Measurements from ENCODE around the gene PRKAR2A.

Gene PRKAR2A

GRCh38 chr3:48819234-48820221 is 28.1 kb downstream of the PRKAR2A start:
- Histone ChIP-seq H3K4me1 (ENCODE audit: control insufficient read depth, insufficient read depth, low read length) (peaks cover 5% of the 10 kb centered on the region; the same call in 1 of the 2 replicates), H3K4me3 (ENCODE audit: low read depth, low read length) (no peak overlapping the region), H3K9me3 (ENCODE audit: control insufficient read depth, insufficient read depth, low read depth, low read length) (no peaks in the 10 kb centered on the region), H3K36me3 (ENCODE audit: control insufficient read depth in 2 of 2, insufficient read depth in 1 of 2, low read length in 2 of 2) (no peaks in the 10 kb centered on the region), H3K27ac (ENCODE audit: extremely low read depth, low read depth, low read length) (no peak overlapping the region)
- POLR2A ChIA-PET, result no interaction called here
- TF ChIP-seq REST (tag by site-specific recombination; IDR thresholded peaks at IDR 0.05) (no peak), ZNF18 (tag by site-specific recombination; IDR thresholded peaks at IDR 0.05) (no peak), ZNF48 (tag by site-specific recombination; IDR thresholded peaks at IDR 0.05) (no peak), GLIS2 (tag by site-specific recombination; IDR thresholded peaks at IDR 0.05) (no peak)
- CTCF ChIA-PET, result interaction anchor here (0.5 kb wide), 1 partner anchor 13 kb away, joined by 3 read pairs; no protein-coding TSS in a partner anchor

- no peak overlapping the region for H3K4me3 ChIP-seq (ENCODE audit: low read depth, low read length)
- ChIA-PET POLR2A (no interaction called here), CTCF (no interaction called here)
- H3K9me3 ChIP-seq (ENCODE audit: control insufficient read depth, insufficient read depth, low read depth, low read length), result no peaks in the 10 kb centered on the region
- H3K27ac ChIP-seq (ENCODE audit: extremely low read depth, low read depth, low read length), result no peak overlapping the region
- TF ChIP-seq ZNF391 (tag by site-specific recombination; IDR thresholded peaks at IDR 0.05; ENCODE audit: borderline replicate concordance, low read depth), result no peak
- TF ChIP-seq ZBTB20 (tag by site-specific recombination; IDR thresholded peaks at IDR 0.05), result no peak
- TF ChIP-seq SP7 (tag by site-specific recombination; IDR thresholded peaks at IDR 0.05), result peak; percentile 78
- TF ChIP-seq ZNF221 (tag by site-specific recombination; IDR thresholded peaks at IDR 0.05; ENCODE audit: borderline replicate concordance), result no peak
- TF ChIP-seq GLI2 (tag by site-specific recombination; IDR thresholded peaks at IDR 0.05; ENCODE audit: borderline replicate concordance, low read depth), result no peak
- no peak for TF ChIP-seq ZNF394 (tag by site-specific recombination; IDR thresholded peaks at IDR 0.05; ENCODE audit: borderline replicate concordance)
- TF ChIP-seq ZNF692 (tag by site-specific recombination; IDR thresholded peaks at IDR 0.05), result no peak
- TF ChIP-seq ZNF785 (tag by site-specific recombination; IDR thresholded peaks at IDR 0.05), result no peak
- H3K36me3 ChIP-seq (ENCODE audit: control insufficient read depth in 2 of 2, insufficient read depth in 1 of 2, low read length in 2 of 2), result no peaks in the 10 kb centered on the region
- H3K4me1 ChIP-seq (ENCODE audit: control insufficient read depth, insufficient read depth, low read length), result no peaks in the 10 kb centered on the region
These were observed 36.1 kb downstream of the PRKAR2A start for GRCh38 chr3:48811524-48811923.

GRCh38 chr3:48804930-48805329 is 42.7 kb downstream of the PRKAR2A start:
- POLR2A ChIA-PET, result no interaction called here
- Histone ChIP-seq H3K9me3 (ENCODE audit: control insufficient read depth, insufficient read depth, low read depth, low read length) (no peaks in the 10 kb centered on the region), H3K4me3 (ENCODE audit: low read depth, low read length) (no peak overlapping the region), H3K36me3 (ENCODE audit: control insufficient read depth in 2 of 2, insufficient read depth in 1 of 2, low read length in 2 of 2) (no peaks in the 10 kb centered on the region), H3K27ac (ENCODE audit: extremely low read depth, low read depth, low read length) (no peak overlapping the region), H3K4me1 (ENCODE audit: control insufficient read depth, insufficient read depth, low read length) (no peaks in the 10 kb centered on the region)
- TF ChIP-seq ZNF785 (tag by site-specific recombination; IDR thresholded peaks at IDR 0.05) (no peak), ZNF121 (tag by site-specific recombination; IDR thresholded peaks at IDR 0.05) (0 out of 2 replicates have a peak, but pooled peaks have one; percentile 63), ZNF202 (tag by site-specific recombination; IDR thresholded peaks at IDR 0.05; ENCODE audit: borderline replicate concordance) (no peak), ZNF777 (tag by site-specific recombination; IDR thresholded peaks at IDR 0.05; ENCODE audit: borderline replicate concordance) (no peak), ZNF132 (tag by site-specific recombination; IDR thresholded peaks at IDR 0.05; ENCODE audit: borderline replicate concordance) (no peak), ZNF639 (tag by site-specific recombination; IDR thresholded peaks at IDR 0.05) (no peak), HIC1 (tag by site-specific recombination; IDR thresholded peaks at IDR 0.05) (no peak), ZNF223 (tag by site-specific recombination; IDR thresholded peaks at IDR 0.05) (no peak)
- CTCF ChIA-PET, result no interaction called here

Measured in HEK293 (cell line).